ENCODE measurements around the gene BUB1B. TPM values are rescaled to one million over a fixed set of nuclear protein-coding genes. Genes with fewer than 3 reads are reported as not detected.

BUB1B gene
- total and polyA plus RNA-seq, 4 donors, result 1.1 to 8.0 (median 2.1) TPM

- TF ChIP-seq, protein P1, sequence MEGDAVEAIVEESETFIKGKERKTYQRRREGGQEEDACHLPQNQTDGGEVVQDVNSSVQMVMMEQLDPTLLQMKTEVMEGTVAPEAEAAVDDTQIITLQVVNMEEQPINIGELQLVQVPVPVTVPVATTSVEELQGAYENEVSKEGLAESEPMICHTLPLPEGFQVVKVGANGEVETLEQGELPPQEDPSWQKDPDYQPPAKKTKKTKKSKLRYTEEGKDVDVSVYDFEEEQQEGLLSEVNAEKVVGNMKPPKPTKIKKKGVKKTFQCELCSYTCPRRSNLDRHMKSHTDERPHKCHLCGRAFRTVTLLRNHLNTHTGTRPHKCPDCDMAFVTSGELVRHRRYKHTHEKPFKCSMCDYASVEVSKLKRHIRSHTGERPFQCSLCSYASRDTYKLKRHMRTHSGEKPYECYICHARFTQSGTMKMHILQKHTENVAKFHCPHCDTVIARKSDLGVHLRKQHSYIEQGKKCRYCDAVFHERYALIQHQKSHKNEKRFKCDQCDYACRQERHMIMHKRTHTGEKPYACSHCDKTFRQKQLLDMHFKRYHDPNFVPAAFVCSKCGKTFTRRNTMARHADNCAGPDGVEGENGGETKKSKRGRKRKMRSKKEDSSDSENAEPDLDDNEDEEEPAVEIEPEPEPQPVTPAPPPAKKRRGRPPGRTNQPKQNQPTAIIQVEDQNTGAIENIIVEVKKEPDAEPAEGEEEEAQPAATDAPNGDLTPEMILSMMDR (IDR thresholded peaks at IDR 0.05; ENCODE audit: control extremely low read depth, extremely low read depth), result no peak
- no peak overlapping the region for H3K9ac ChIP-seq (ENCODE audit: insufficient read depth in 1 of 2, low read length in 2 of 2)
- no peaks in the 10 kb centered on the region for H3K27me3 ChIP-seq (ENCODE audit: control insufficient read depth in 3 of 3, insufficient read depth in 3 of 3, low read length in 2 of 3)
- H3K9me3 ChIP-seq (ENCODE audit: control insufficient read depth in 4 of 4, insufficient read depth in 3 of 4, low read length in 3 of 4), result no peaks in the 10 kb centered on the region
- H3K4me1 ChIP-seq (ENCODE audit: control insufficient read depth in 5 of 5, insufficient read depth in 5 of 5, low read length in 5 of 5), result peaks cover 0 to 3% (median 0%) of the 10 kb centered on the region in 5 donors
- DNase-seq (no peak), ATAC-seq (ENCODE audit: insufficient read depth, low FRiP score) (no peak)
- peaks cover 0 to 15% (median 5%) of the 10 kb centered on the region in 4 donors for H3K36me3 ChIP-seq (ENCODE audit: control insufficient read depth in 4 of 4, insufficient read depth in 4 of 4, low read length in 4 of 4)
- 98% methylated on average over 1 of the region's 1 CpG for WGBS, 2 donors
- no peak overlapping the region for H3K4me3 ChIP-seq
- no peak overlapping the region for H3K27ac ChIP-seq (ENCODE audit: low read depth in 1 of 2, low read length in 1 of 2)
Measured at GRCh38 chr15:40204100-40204499, 43.2 kb downstream of the BUB1B start.

- Histone ChIP-seq H3K27ac (ENCODE audit: low read depth in 1 of 2, low read length in 1 of 2) (no peak overlapping the region), H3K9ac (ENCODE audit: insufficient read depth in 1 of 2, low read length in 2 of 2) (no peak overlapping the region), H3K9me3 (ENCODE audit: control insufficient read depth in 4 of 4, insufficient read depth in 3 of 4, low read length in 3 of 4) (no peaks in the 10 kb centered on the region), H3K27me3 (ENCODE audit: control insufficient read depth in 3 of 3, insufficient read depth in 3 of 3, low read length in 2 of 3) (no peaks in the 10 kb centered on the region), H3K4me1 (ENCODE audit: control insufficient read depth in 5 of 5, insufficient read depth in 5 of 5, low read length in 5 of 5) (no peaks in the 10 kb centered on the region), H3K4me3 (no peak overlapping the region), H3K36me3 (ENCODE audit: control insufficient read depth in 4 of 4, insufficient read depth in 4 of 4, low read length in 4 of 4) (peaks cover 0 to 3% (median 1%) of the 10 kb centered on the region in 4 donors)
- TF ChIP-seq, protein P1 (IDR thresholded peaks at IDR 0.05; ENCODE audit: control extremely low read depth, extremely low read depth), result peak; percentile 94
- WGBS, 2 donors, result 55 to 60% methylated on average over 6 of the region's 6 CpGs
- DNase-seq (peak; percentile 46 to 86 (median 81)), ATAC-seq (ENCODE audit: insufficient read depth, low FRiP score) (peak; percentile 75)
Measured at GRCh38 chr15:40217166-40217824, 56.4 kb downstream of the BUB1B start.

- H3K27me3 ChIP-seq (ENCODE audit: control insufficient read depth in 3 of 3, insufficient read depth in 3 of 3, low read length in 2 of 3), result no peaks in the 10 kb centered on the region
- DNase-seq (no peak), ATAC-seq (ENCODE audit: insufficient read depth, low FRiP score) (no peak)
- peaks cover 0 to 3% (median 0%) of the 10 kb centered on the region in 4 donors for H3K36me3 ChIP-seq (ENCODE audit: control insufficient read depth in 4 of 4, insufficient read depth in 4 of 4, low read length in 4 of 4)
- no peak overlapping the region for H3K9ac ChIP-seq (ENCODE audit: insufficient read depth in 1 of 2, low read length in 2 of 2)
- no peaks in the 10 kb centered on the region for H3K4me1 ChIP-seq (ENCODE audit: control insufficient read depth in 5 of 5, insufficient read depth in 5 of 5, low read length in 5 of 5)
- TF ChIP-seq, protein P1 (IDR thresholded peaks at IDR 0.05; ENCODE audit: control extremely low read depth, extremely low read depth), result no peak
- WGBS, 2 donors, result 86 to 89% methylated on average over 1 of the region's 1 CpG
- no peak overlapping the region for H3K4me3 ChIP-seq
- no peaks in the 10 kb centered on the region for H3K9me3 ChIP-seq (ENCODE audit: control insufficient read depth in 4 of 4, insufficient read depth in 3 of 4, low read length in 3 of 4)
- H3K27ac ChIP-seq (ENCODE audit: low read depth in 1 of 2, low read length in 1 of 2), result no peak overlapping the region
Measured at GRCh38 chr15:40219801-40220200, 58.9 kb downstream of the BUB1B start.

All from lung (tissue), 12 donors.